HL-60/S4 treated with retinoic acid at 250 ng/mL for 4 days and 3 days (cell line): ENCODE data around the gene DNAJC22.
"Not testable (repeated sequence)": the region's sequence is repeated elsewhere in the genome, so short reads cannot be mapped to it uniquely, and the experiment has no call there.

Experiments
- in situ Hi-C: fragments of 300-500 bp; cut with MboI; formaldehyde crosslinking; loops from 2 replicates; pipeline ENCODE4 v1.7.0; 2022; ENCODE audit warnings: low sequenced_read_pairs

DNAJC22 gene

GRCh38 chr12:49346659-49347310 is at the start of gene DNAJC22:
Gene DNAJC22 (plus strand): TSS chr12:49346888. CDS start chr12:49348873, 1,985 bp downstream.
- in situ Hi-C loops, result no loop called here

- in situ Hi-C loops, result no loop called here
Measured at GRCh38 chr12:49297695-49298060, 49.0 kb upstream of the DNAJC22 start.

GRCh38 chr12:49298160-49298559 is 48.5 kb upstream of the DNAJC22 start:
- in situ Hi-C loops, result no loop called here

- in situ Hi-C loops, result no loop called here
Measured at GRCh38 chr12:49301760-49302159, 44.9 kb upstream of the DNAJC22 start.

GRCh38 chr12:49304161-49304560 is 42.5 kb upstream of the DNAJC22 start:
- in situ Hi-C loops, result no loop called here

GRCh38 chr12:49305762-49306510 is 40.8 kb upstream of the DNAJC22 start:
- in situ Hi-C loops, result no loop called here

- in situ Hi-C loops, result no loop called here
Measured at GRCh38 chr12:49309386-49309785, 37.3 kb upstream of the DNAJC22 start.

- in situ Hi-C loops, result not testable (repeated sequence)
Measured at GRCh38 chr12:49310451-49311000, 36.2 kb upstream of the DNAJC22 start.

- in situ Hi-C loops, result no loop called here
Measured at GRCh38 chr12:49314811-49315210, 31.9 kb upstream of the DNAJC22 start.

- in situ Hi-C loops, result not testable (repeated sequence)
Measured at GRCh38 chr12:49317118-49317517, 29.6 kb upstream of the DNAJC22 start.

- in situ Hi-C loops, result not testable (repeated sequence)
Measured at GRCh38 chr12:49320411-49321103, 26.1 kb upstream of the DNAJC22 start.

- in situ Hi-C loops, result no loop called here
Measured at GRCh38 chr12:49322367-49322707, 24.4 kb upstream of the DNAJC22 start.

- in situ Hi-C loops, result no loop called here
Measured at GRCh38 chr12:49322708-49323523, 23.8 kb upstream of the DNAJC22 start, which contains the start of gene TROAP. Gene TROAP (plus strand): TSS chr12:49323255. CDS start chr12:49323609, 354 bp downstream.

- in situ Hi-C loops, result no loop called here
Measured at GRCh38 chr12:49323524-49324097, 23.1 kb upstream of the DNAJC22 start.

- in situ Hi-C loops, result no loop called here
Measured at GRCh38 chr12:49325606-49326005, 21.1 kb upstream of the DNAJC22 start.

GRCh38 chr12:49327368-49327767 is 19.3 kb upstream of the DNAJC22 start:
- in situ Hi-C loops, result no loop called here

GRCh38 chr12:49327887-49328286 is 18.8 kb upstream of the DNAJC22 start:
- in situ Hi-C loops, result no loop called here

GRCh38 chr12:49328816-49329215 is 17.9 kb upstream of the DNAJC22 start:
- in situ Hi-C loops, result no loop called here

GRCh38 chr12:49330032-49330619 is 16.6 kb upstream of the DNAJC22 start:
- in situ Hi-C loops, result loop anchor here (10.0 kb wide), 1 partner anchor 45 kb away; no protein-coding TSS in a partner anchor
